Measurements from ENCODE around the gene RBMXL3. TPM values are rescaled to one million over a fixed set of nuclear protein-coding genes. Genes with fewer than 3 reads are reported as not detected.
"Not testable (repeated sequence)": the region's sequence is repeated elsewhere in the genome, so short reads cannot be mapped to it uniquely, and the experiment has no call there.

Gene RBMXL3
- total RNA-seq, 1 experiment from 2014 or later: not detected

- TF ChIP-seq CTCF (IDR thresholded peaks at IDR 0.05) (no peak), CREM (CRISPR knock-in tag; IDR thresholded peaks at IDR 0.05) (no peak), OVOL2 (CRISPR knock-in tag; IDR thresholded peaks at IDR 0.05; ENCODE audit: borderline replicate concordance) (no peak)
Observed at GRCh38 chrX:115192244-115192700, 3.1 kb downstream of the RBMXL3 start (continued).

GRCh38 chrX:115204040-115204439, 14.8 kb downstream of the RBMXL3 start:
- Mint-ChIP-seq H3K9me3 (peaks cover 39% of the 10 kb centered on the region), H3K36me3 (peaks cover 28% of the 10 kb centered on the region), H3K4me3 (no peak overlapping the region), H3K27ac (no peak overlapping the region), H3K27me3 (ENCODE audit: low read depth) (no peaks in the 10 kb centered on the region), H3K4me1 (no peaks in the 10 kb centered on the region)
- TF ChIP-seq AR (CRISPR knock-in tag; IDR thresholded peaks at IDR 0.05) (no peak), ZNF671 (CRISPR knock-in tag; IDR thresholded peaks at IDR 0.05) (no peak), ZNF416 (CRISPR knock-in tag; IDR thresholded peaks at IDR 0.05) (no peak), SP1 (CRISPR knock-in tag; conservative IDR thresholded peaks at IDR 0.05) (no peak), ZMAT4 (CRISPR knock-in tag; IDR thresholded peaks at IDR 0.05) (no peak), MLX (CRISPR knock-in tag; IDR thresholded peaks at IDR 0.05) (no peak), CDX4 (CRISPR knock-in tag; IDR thresholded peaks at IDR 0.05; ENCODE audit: borderline replicate concordance) (no peak), JUN (CRISPR knock-in tag; IDR thresholded peaks at IDR 0.05) (no peak), E2F4 (CRISPR knock-in tag; IDR thresholded peaks at IDR 0.05; ENCODE audit: borderline replicate concordance, low read depth) (no peak), PREB (CRISPR knock-in tag; IDR thresholded peaks at IDR 0.05; ENCODE audit: borderline replicate concordance) (no peak), CREB1 (CRISPR knock-in tag; IDR thresholded peaks at IDR 0.05) (no peak), ESRRA (CRISPR knock-in tag; IDR thresholded peaks at IDR 0.05; ENCODE audit: borderline replicate concordance) (no peak), PRRX2 (CRISPR knock-in tag; IDR thresholded peaks at IDR 0.05) (no peak), NR3C1 (CRISPR knock-in tag; conservative IDR thresholded peaks at IDR 0.05; ENCODE audit: low read depth) (no peak), ZSCAN18 (CRISPR knock-in tag; IDR thresholded peaks at IDR 0.05) (no peak), ATF3 (CRISPR knock-in tag; conservative IDR thresholded peaks at IDR 0.05) (no peak)
- ChIA-PET POLR2A (no interaction called here), CTCF (no interaction called here)
- ATAC-seq: no peak
- DNase-seq (ENCODE audit: low spot score): no peak

- ATAC-seq; POLR2A ChIA-PET; DNase-seq (ENCODE audit: low spot score); H3K27me3 Mint-ChIP-seq (ENCODE audit: low read depth); H3K27ac Mint-ChIP-seq; H3K4me1 Mint-ChIP-seq; CTCF ChIA-PET; H3K4me3 Mint-ChIP-seq: not testable (repeated sequence)
- H3K9me3 Mint-ChIP-seq: peaks cover 27% of the 10 kb centered on the region
- H3K36me3 Mint-ChIP-seq: peaks cover 22% of the 10 kb centered on the region
Observed at GRCh38 chrX:115209547-115209946, 20.3 kb downstream of the RBMXL3 start.

Measured in WTC11 (cell line).